Cardiac fibroblast (primary cell): ENCODE measurements around the gene ULK4.

Experiments used
- DNase-seq, 2 donors: peaks; one replicate each; pipeline versions ENCODE4 v3.0.0 to v3.0.0-alpha.2; 2010; ENCODE audit warnings: low read depth in 2 of 2
- H3K4me3 ChIP-seq, 2 donors: replicated peaks in 1 of 2; 1 replicate in 1 of 2; 2 replicates in 1 of 2; pipeline ENCODE4 v1.5.1; 2011; ENCODE audit warnings: low read depth in 2 of 2, low read length in 2 of 2, mild to moderate bottlenecking in 2 of 2, moderate library complexity in 1 of 2
- TF ChIP-seq, protein P1 (sequence below): IDR thresholded peaks from one replicate; pipeline ENCODE4 v1.5.1; 2011; ENCODE audit warnings: low read depth, mild to moderate bottlenecking, low read length, inconsistent platforms

The ULK4 gene

DNA sequence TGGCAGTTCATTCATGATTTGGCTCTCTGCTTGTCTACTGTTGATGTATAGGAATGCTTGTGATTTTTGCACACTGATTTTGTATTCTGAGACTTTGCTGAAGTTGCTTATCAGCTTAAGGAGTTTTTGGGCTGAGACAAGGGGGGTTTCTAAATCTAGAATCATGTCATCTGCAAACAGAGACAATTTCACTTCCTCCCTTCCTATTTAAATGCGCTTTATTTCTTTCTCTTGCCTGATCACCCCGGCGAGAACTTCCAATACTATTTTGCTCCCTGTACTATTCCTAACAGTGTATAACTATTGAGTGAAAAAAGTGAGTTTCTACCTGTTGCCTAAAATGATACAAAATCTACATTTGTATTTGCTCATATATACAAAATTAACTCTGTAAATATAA is 128.3 kb downstream of the ULK4 start:
- H3K4me3 ChIP-seq, result no peak overlapping the region
- no peak for DNase-seq
- TF ChIP-seq, protein P1, sequence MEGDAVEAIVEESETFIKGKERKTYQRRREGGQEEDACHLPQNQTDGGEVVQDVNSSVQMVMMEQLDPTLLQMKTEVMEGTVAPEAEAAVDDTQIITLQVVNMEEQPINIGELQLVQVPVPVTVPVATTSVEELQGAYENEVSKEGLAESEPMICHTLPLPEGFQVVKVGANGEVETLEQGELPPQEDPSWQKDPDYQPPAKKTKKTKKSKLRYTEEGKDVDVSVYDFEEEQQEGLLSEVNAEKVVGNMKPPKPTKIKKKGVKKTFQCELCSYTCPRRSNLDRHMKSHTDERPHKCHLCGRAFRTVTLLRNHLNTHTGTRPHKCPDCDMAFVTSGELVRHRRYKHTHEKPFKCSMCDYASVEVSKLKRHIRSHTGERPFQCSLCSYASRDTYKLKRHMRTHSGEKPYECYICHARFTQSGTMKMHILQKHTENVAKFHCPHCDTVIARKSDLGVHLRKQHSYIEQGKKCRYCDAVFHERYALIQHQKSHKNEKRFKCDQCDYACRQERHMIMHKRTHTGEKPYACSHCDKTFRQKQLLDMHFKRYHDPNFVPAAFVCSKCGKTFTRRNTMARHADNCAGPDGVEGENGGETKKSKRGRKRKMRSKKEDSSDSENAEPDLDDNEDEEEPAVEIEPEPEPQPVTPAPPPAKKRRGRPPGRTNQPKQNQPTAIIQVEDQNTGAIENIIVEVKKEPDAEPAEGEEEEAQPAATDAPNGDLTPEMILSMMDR, result no peak

DNA sequence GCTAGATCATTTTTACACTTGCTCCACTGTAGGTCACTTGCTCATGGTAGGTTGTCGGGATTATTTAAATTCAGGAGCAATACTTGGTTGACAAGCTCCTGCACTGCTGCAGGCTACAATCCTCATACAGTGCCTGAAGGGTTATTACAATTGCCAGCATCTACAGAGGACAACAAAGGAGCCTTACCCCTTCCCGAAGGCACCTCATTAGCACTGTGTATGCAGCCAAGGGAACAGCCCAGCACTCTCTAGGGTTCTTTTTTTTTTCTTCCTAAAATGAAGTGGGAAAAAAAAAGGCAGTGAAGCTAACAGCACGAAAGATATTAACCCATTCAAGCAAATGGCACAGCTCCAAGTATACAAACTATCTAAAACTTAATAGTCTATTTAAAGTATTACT is 142.7 kb downstream of the ULK4 start:
- no peak overlapping the region for H3K4me3 ChIP-seq
- TF ChIP-seq, protein P1, result no peak
- DNase-seq, result no peak

DNA sequence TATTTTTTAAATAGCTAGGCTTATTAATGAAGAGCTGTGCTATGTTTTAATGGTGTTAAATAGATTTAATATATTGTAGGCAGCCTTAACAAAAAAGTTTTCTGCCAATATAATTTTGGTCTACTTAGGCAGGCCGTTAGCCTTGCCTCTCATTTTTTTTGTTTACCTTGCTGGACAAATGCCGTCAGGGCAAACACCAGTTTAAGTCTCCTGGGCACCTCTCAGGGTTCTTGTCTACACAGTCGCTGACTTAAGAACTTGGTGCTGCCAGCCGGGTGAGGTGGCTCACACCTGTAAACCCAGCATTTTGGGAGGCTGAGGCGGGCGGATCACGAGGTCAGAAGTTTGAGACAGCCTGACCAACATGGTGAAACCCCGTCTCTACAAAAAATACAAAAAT is 153.3 kb downstream of the ULK4 start:
- TF ChIP-seq, protein P1, result no peak
- no peak overlapping the region for H3K4me3 ChIP-seq
- no peak for DNase-seq

DNA sequence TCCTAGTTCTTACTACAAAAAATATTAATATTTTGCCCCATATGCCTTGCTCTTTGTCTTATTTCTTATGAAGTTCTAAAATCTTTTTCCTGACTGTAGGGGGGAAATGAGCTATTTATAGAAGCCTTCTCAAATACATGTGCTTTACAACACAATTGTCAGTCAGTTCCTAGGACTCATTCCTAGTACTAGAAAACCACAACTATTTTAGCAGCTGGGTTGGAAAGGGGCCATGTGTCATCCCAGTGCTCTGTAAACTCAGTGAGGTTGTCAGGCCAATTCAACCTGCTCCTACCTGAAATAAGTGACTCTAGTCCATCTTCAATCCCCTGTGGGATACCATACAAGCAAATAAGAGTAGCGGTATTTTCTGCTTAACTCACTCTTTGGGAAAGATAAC is 153.8 kb downstream of the ULK4 start:
- TF ChIP-seq, protein P1, result no peak
- H3K4me3 ChIP-seq, result no peak overlapping the region
- DNase-seq, result peak; percentile 52 to 69

DNA sequence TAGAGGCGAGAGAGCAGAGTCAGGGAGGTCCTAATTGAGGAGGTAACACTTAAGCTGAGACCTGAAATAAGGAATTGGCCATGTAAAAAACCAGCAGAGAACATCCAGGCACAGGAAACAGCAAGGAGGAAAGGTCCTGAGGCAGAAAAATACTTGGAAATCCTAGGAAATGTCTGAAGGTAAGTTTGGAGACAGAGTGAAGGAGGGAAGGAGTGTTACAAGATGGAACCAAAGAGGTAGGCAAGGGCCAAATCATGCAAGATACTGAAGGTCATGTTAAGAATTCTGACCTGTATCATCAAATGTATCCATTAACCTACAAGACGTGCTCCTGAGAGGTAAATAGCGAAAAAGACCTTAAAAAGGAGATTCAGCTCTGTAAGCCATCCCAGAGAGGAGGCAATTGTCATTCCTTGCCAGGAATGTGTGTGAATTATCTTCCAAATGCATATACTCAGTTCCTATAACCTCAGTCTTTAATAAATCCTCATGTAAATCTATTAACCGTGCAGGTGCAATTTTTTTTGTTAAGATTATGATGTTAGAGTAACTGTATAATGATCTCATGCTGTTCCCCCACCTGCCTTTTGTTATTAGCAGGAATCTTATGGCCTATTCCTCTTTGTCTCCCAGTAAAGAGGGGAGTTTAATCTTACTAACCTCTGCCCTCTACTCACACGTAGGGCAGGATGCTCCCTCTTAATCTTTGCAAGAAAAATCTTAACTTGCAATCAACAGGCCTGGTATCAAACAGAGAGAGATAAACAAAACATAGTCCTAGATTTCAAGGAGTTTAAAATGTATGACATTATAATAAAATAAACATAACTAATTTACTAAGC is 166.9 kb downstream of the ULK4 start:
- TF ChIP-seq, protein P1, result no peak
- no peak for DNase-seq
- no peak overlapping the region for H3K4me3 ChIP-seq

DNA sequence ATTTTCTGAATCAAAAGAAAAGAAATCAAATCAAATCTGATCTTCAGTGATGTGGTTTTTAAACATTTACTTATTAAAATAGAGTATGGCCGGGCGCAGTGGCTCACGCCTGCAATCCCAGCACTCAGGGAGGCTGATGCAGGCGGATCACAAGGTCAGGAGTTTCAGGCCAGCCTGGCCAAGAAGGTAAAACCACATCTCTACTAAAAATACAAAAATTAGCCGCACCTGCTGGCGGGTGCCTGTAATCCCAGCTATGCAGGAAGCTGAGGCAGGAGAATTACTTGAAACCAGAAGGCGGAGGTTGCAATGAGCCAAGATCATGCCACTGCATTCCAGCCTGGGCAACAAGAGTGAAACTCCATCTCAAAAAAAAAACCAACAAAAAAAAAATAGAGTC is 169.1 kb downstream of the ULK4 start:
- no peak overlapping the region for H3K4me3 ChIP-seq
- DNase-seq, result no peak
- TF ChIP-seq, protein P1, result no peak
